WI38 (cell line): ENCODE results near the gene AKAP1.

Source experiments
- H3K4me3 ChIP-seq: 2 replicates; pipeline ENCODE4 v1.5.1; 2011; ENCODE audit warnings: low read depth, mild to moderate bottlenecking, control low read depth, low read length
- CTCF ChIP-seq: IDR thresholded peaks from 2 replicates; pipeline ENCODE4 v1.5.1; 2012; ENCODE audit warnings: low read depth, mild to moderate bottlenecking, control low read depth, low read length

The AKAP1 gene

GRCh38 chr17:57138030-57138911 is 53.2 kb downstream of the AKAP1 start:
- no peak overlapping the region for H3K4me3 ChIP-seq
- no peak for TF ChIP-seq CTCF

GRCh38 chr17:57138956-57139576 is 54.0 kb downstream of the AKAP1 start:
- H3K4me3 ChIP-seq, result no peak overlapping the region
- TF ChIP-seq CTCF, result no peak

GRCh38 chr17:57140316-57140715 is 55.3 kb downstream of the AKAP1 start:
- no peak for TF ChIP-seq CTCF
- no peak overlapping the region for H3K4me3 ChIP-seq

- H3K4me3 ChIP-seq, result no peak overlapping the region
- TF ChIP-seq CTCF, result no peak
Observed at GRCh38 chr17:57142925-57143324, 57.9 kb downstream of the AKAP1 start.

- TF ChIP-seq CTCF, result no peak
- H3K4me3 ChIP-seq, result no peak overlapping the region
Observed at GRCh38 chr17:57143361-57143760, 58.3 kb downstream of the AKAP1 start.

- TF ChIP-seq CTCF, result no peak
- no peak overlapping the region for H3K4me3 ChIP-seq
Observed at GRCh38 chr17:57143919-57144318, 58.9 kb downstream of the AKAP1 start.

GRCh38 chr17:57144567-57144966 is 59.5 kb downstream of the AKAP1 start:
- TF ChIP-seq CTCF, result no peak
- no peak overlapping the region for H3K4me3 ChIP-seq
